K562 (cell line): ENCODE measurements around the gene ZNF69. TPM values are rescaled to one million over a fixed set of nuclear protein-coding genes. Genes with fewer than 3 reads are reported as not detected.
"Not testable (repeated sequence)": the region's sequence is repeated elsewhere in the genome, so short reads cannot be mapped to it uniquely, and the experiment has no call there.

Source experiments
- ATAC-seq: fragments of 200-7000 bp; cut with Tn5 transposase; 3 replicates; pipeline ENCODE4 v1.9.1; 2020; ENCODE audit warnings: moderate library complexity
- BruUV-seq: library from RNA; stranded (reverse); fragments of 400-500 nt; replicated peaks from 2 replicates; lab custom pipeline; 2021; lab: Mats Ljungman, UMichigan
- CTCF ChIA-PET: fragments of 300-600 bp; formaldehyde crosslinking; extraction: SDS; loops from one replicate; lab custom pipeline; 2021; ENCODE audit warnings: low intra/inter-chr PET ratio; lab: Yijun Ruan, JAX
- POLR2A ChIA-PET: fragments of 300-600, 350-650 bp; sonication (Branson Sonifier 250); formaldehyde crosslinking; extraction: SDS; loops from one replicate; lab custom pipeline; 2021; ENCODE audit warnings: antibody characterized with exemption, inconsistent platforms; lab: Yijun Ruan, JAX
- DNase-seq, 4 experiments: peaks; one replicate each; pipeline versions ENCODE4 v3.0.0 to v3.0.0-alpha.2; 2011 to 2018; ENCODE audit warnings: low spot score in 3 of 4, mixed read lengths in 3 of 4; ENCODE audit errors: extremely low read depth in 1 of 4
- FAIRE-seq: peaks from 2 replicates; lab custom pipeline; 2011; peaks lifted over from hg19 to GRCh38; lab: Jason Lieb, UNC
- H2AFZ ChIP-seq: 2 replicates; pipeline ENCODE4 v1.6.0; 2011; ENCODE audit warnings: low read depth, low read length, control low read depth, inconsistent platforms
- H3K27ac ChIP-seq: fragments of 200-600 bp; 3 replicates; pipeline ENCODE4 v1.8.0; 2011; ENCODE audit warnings: low read depth, mild to moderate bottlenecking, control low read depth, inconsistent platforms, low read length, moderate library complexity, mixed read lengths; ENCODE audit errors: extremely low read depth
- H3K27me3 ChIP-seq, 2 experiments: fragments of 300-600 bp in 1 of 2; 2 replicates in 1 of 2; 3 replicates in 1 of 2; pipeline versions ENCODE4 v1.6.0 to v1.8.0; 2011; ENCODE audit warnings: inconsistent platforms in 2 of 2, low read length in 2 of 2, mild to moderate bottlenecking in 1 of 2, mixed read lengths in 1 of 2, moderate library complexity in 1 of 2; ENCODE audit not compliant: control insufficient read depth in 2 of 2, insufficient read depth in 2 of 2
- H3K36me3 ChIP-seq: fragments of 300-600 bp; 3 replicates; pipeline ENCODE4 v1.8.0; 2011; ENCODE audit warnings: mild to moderate bottlenecking, low read length, inconsistent platforms; ENCODE audit not compliant: control insufficient read depth, insufficient read depth
- H3K4me1 ChIP-seq, 2 experiments: fragments of 200-600 bp in 1 of 2; replicated peaks in 1 of 2; 2 replicates in 1 of 2; 3 replicates in 1 of 2; pipeline versions ENCODE4 v1.5.1 to v1.8.0; 2011; ENCODE audit warnings: inconsistent platforms in 2 of 2, low read length in 2 of 2, mild to moderate bottlenecking in 1 of 2, mixed read lengths in 1 of 2, moderate library complexity in 1 of 2; ENCODE audit not compliant: control insufficient read depth in 2 of 2, insufficient read depth in 2 of 2
- H3K4me2 ChIP-seq: 2 replicates; pipeline ENCODE4 v1.6.1; 2011; ENCODE audit warnings: low read length, control low read depth, inconsistent platforms, mixed read lengths; ENCODE audit not compliant: insufficient read depth
- H3K4me3 ChIP-seq: fragments of 200-600 bp; sonication (generic), shearing (Covaris generic); 2 replicates; pipeline ENCODE4 v1.5.1; 2016; ENCODE audit warnings: control low read depth, inconsistent platforms
- H3K79me2 ChIP-seq: fragments of 200-600 bp; 3 replicates; pipeline ENCODE4 v1.8.0; 2011; ENCODE audit warnings: low read length, inconsistent platforms; ENCODE audit not compliant: control insufficient read depth, insufficient read depth
- H3K9ac ChIP-seq, 2 experiments: 2 replicates each; pipeline versions ENCODE4 v1.6.0 to v1.6.1; 2011; ENCODE audit warnings: low read depth in 2 of 2, low read length in 2 of 2, control low read depth in 1 of 2, inconsistent platforms in 1 of 2, mild to moderate bottlenecking in 1 of 2, mixed read lengths in 1 of 2; ENCODE audit not compliant: insufficient read depth in 1 of 2
- H3K9me1 ChIP-seq: one replicate; pipeline ENCODE4 v1.6.0; 2011; ENCODE audit warnings: inconsistent platforms, mild to moderate bottlenecking, low read length, moderate library complexity; ENCODE audit not compliant: control insufficient read depth, insufficient read depth
- H3K9me3 ChIP-seq: replicated peaks from 2 replicates; pipeline ENCODE4 v1.5.1; 2011; ENCODE audit warnings: low read depth, low read length, inconsistent platforms; ENCODE audit not compliant: control insufficient read depth, insufficient read depth
- H4K20me1 ChIP-seq: replicated peaks from 2 replicates; pipeline ENCODE4 v1.6.1; 2011; ENCODE audit warnings: low read length, inconsistent platforms, mixed read lengths; ENCODE audit not compliant: control insufficient read depth, insufficient read depth
- CTCF ChIP-seq, 3 experiments: IDR thresholded peaks in 2 of 3; conservative IDR thresholded peaks in 1 of 3; 2 replicates each; pipeline ENCODE4 v1.5.1; 2011 to 2012; ENCODE audit warnings: low read length in 3 of 3, mild to moderate bottlenecking in 3 of 3, control low read depth in 2 of 3, improper control_type of control experiment in 1 of 3, inconsistent platforms in 1 of 3, low read depth in 1 of 3, mixed read lengths in 1 of 3, moderate library complexity in 1 of 3; ENCODE audit not compliant: insufficient read depth in 2 of 3
- PHF20 ChIP-seq: fragments of 450-650 bp; IDR thresholded peaks from 2 replicates; pipeline ENCODE4 v1.6.1; 2018; ENCODE audit not compliant: partially characterized antibody
- RAD21 ChIP-seq, 2 experiments: fragments of 250-450 bp in 1 of 2; fragments of 450-650 bp in 1 of 2; sonication (Bioruptor Pico) in 1 of 2; formaldehyde crosslinking in 1 of 2; IDR thresholded peaks in 1 of 2; conservative IDR thresholded peaks in 1 of 2; 2 replicates each; pipeline versions ENCODE4 v1.4.0 to v1.8.0; 2020 to 2022; ENCODE audit warnings: mild to moderate bottlenecking in 2 of 2, moderate library complexity in 1 of 2
- ZNF778 ChIP-seq: fragments of 450-650 bp; formaldehyde crosslinking; IDR thresholded peaks from 2 replicates; pipeline ENCODE4 v1.4.0; 2020; ENCODE audit warnings: mild to moderate bottlenecking, moderate library complexity
- WGBS: fragments of 100-300 bp; shearing (Covaris generic); methylation state at CpG from one replicate; pipeline ENCODE4 v1.1.6; 2016; ENCODE audit warnings: low coverage, mixed read lengths; ENCODE audit not compliant: insufficient coverage; ENCODE audit errors: missing lambda C conversion rate; 5-methylcytosine and 5-hydroxymethylcytosine counted together
- in situ Hi-C: fragments of 300-500 bp; cut with MboI; formaldehyde crosslinking; loops from 4 replicates; pipeline ENCODE4 v1.15.0; 2018; ENCODE audit warnings: inconsistent platforms, mixed read lengths
- intact Hi-C: fragments of 100-400 bp; cut with micrococcal nuclease; formaldehyde crosslinking; loops from 2 replicates; pipeline ENCODE4 v1.14.2; 2022
- polyA plus RNA-seq, 8 experiments: library from polyadenylated mRNA; depleted of rRNA in 4 of 8; stranded (reverse) in 5 of 8; unstranded in 3 of 8; fragments of >200 nt; fragmentation: Nextera tagmentation in 2 of 8; fragmentation: Illumina TruSeq in 1 of 8; extraction: Ambion mirVana in 2 of 8; extraction: Trizol in 1 of 8; gene quantifications; 2 replicates each; pipeline versions ENCODE4 v1.2.1 to v1.2.3, GENCODE V29; 2011 to 2014; ENCODE audit warnings: inconsistent platforms in 1 of 8, missing spikeins in 1 of 8
- total RNA-seq, 7 experiments: library from RNA; depleted of rRNA in 6 of 7; stranded (reverse); fragments of >200 nt in 6 of 7; fragmentation: Illumina TruSeq in 2 of 7; extraction: Trizol in 2 of 7; gene quantifications; 2 replicates each; pipeline versions ENCODE4 v1.2.1 to v1.2.3, GENCODE V29; 2011 to 2021; ENCODE audit warnings: low replicate concordance in 1 of 7

The ZNF69 gene
- total and polyA plus RNA-seq, 9 of the 15 experiments (the other 6 are each of a cell fraction or from before 2014, with no cell fraction given) = 2.3 to 5.4 (median 3.6) TPM

GRCh38 chr19:11873762-11874161 lies 13.8 kb upstream of the ZNF69 start:
- no TSS peak for BruUV-seq
- 0% methylated on average over 1 of the region's 1 CpG for WGBS
- H3K27me3 ChIP-seq = peaks cover 2 to 6% of the 10 kb centered on the region in 2 experiments; a peak in 3 of 5 replicates
- no peak overlapping the region for H3K27ac ChIP-seq
- H3K79me2 ChIP-seq = no peaks in the 10 kb centered on the region
- no peaks in the 10 kb centered on the region for H4K20me1 ChIP-seq
- in situ Hi-C loops (no loop called here), intact Hi-C loops (no loop called here)
- ChIA-PET CTCF (no interaction called here), POLR2A (no interaction called here)
- no peaks in the 10 kb centered on the region for H3K36me3 ChIP-seq
- H3K9ac ChIP-seq = no peak overlapping the region
- peaks cover 2% of the 10 kb centered on the region for H3K9me3 ChIP-seq
- no peak overlapping the region for H3K4me2 ChIP-seq
- no peak for DNase-seq
- TF ChIP-seq PHF20 = no peak
- TF ChIP-seq ZNF778 (CRISPR knock-in tag) = no peak
- H3K4me1 ChIP-seq = no peaks in the 10 kb centered on the region
- no peak overlapping the region for H2AFZ ChIP-seq
- no peak overlapping the region for H3K4me3 ChIP-seq
- ATAC-seq = no peak
- no peaks in the 10 kb centered on the region for H3K9me1 ChIP-seq
- no peak for FAIRE-seq

- not testable (repeated sequence) for H3K36me3 ChIP-seq, H3K27ac ChIP-seq, H3K27me3 ChIP-seq, H3K4me1 ChIP-seq, H3K9ac ChIP-seq, H3K4me3 ChIP-seq, BruUV-seq, H3K79me2 ChIP-seq, H4K20me1 ChIP-seq, H3K9me1 ChIP-seq, H3K4me2 ChIP-seq, H3K9me3 ChIP-seq, H2AFZ ChIP-seq
- DNase-seq (peak; percentile 9 to 46 (median 15)), ATAC-seq (peak; percentile 87), FAIRE-seq (peak; percentile 88)
- intact Hi-C loops = loop anchor here (2.0 kb wide), 3 partner anchors 109 to 221 kb away; no protein-coding TSS in a partner anchor
- WGBS = 29% methylated on average over 16 of the region's 16 CpGs
- CTCF ChIA-PET = interaction anchor here (0.9 kb wide), 1 partner anchor 109 kb away, joined by 3 read pairs; no protein-coding TSS in a partner anchor
- TF ChIP-seq CTCF (IDR thresholded peaks at IDR 0.05 in 2 of 3, conservative IDR thresholded peaks at IDR 0.05 in 1 of 3; ENCODE audit: insufficient read depth in 2 of 3, low read depth in 1 of 3, low read length in 3 of 3) (peak; percentile 24 to 57 (median 34); a peak in 5 of 6 replicates), RAD21 (CRISPR knock-in tag; conservative IDR thresholded peaks at IDR 0.05 in 1 of 2, IDR thresholded peaks at IDR 0.05 in 1 of 2) (peak in 1 of 2 experiments; percentile 55; a peak in 2 of 4 replicates)
- in situ Hi-C loops = loop anchor here (5.0 kb wide), 1 partner anchor 263 kb away; the partner anchor contains the start of gene ZNF20
- POLR2A ChIA-PET = interaction anchor here (0.7 kb wide), 1 partner anchor 61 kb away, joined by 3 read pairs; no protein-coding TSS in a partner anchor
Observed at GRCh38 chr19:11879687-11880266, 7.8 kb upstream of the ZNF69 start.
